ENCODE results near the gene SHC2. TPM values are rescaled to one million over a fixed set of nuclear protein-coding genes. Genes with fewer than 3 reads are reported as not detected.

The SHC2 gene
- total RNA-seq (2014; rRNA removed; shearing (Covaris generic)) (2.9 and 4.6 TPM in 2 replicates), polyA plus RNA-seq (2016; fragmentation: Nextera tagmentation; extraction: Ambion mirVana) (2.2 and 2.6 TPM in 2 replicates)
- long read RNA-seq = 0 reads

GRCh38 chr19:460877-461720 is at the start of gene SHC2:
SHC2 (minus strand) TSS chr19:461033; CDS start chr19:460996, 37 bp downstream.
- peaks cover 29% of the 10 kb centered on the region for H3K27me3 Mint-ChIP-seq (ENCODE audit: insufficient read depth, low read depth, poor library complexity)
- H3K27ac ChIP-seq (ENCODE audit: low read depth) = no peak within 1 kb of the TSS

More at GRCh38 chr19:460877-461720, at the start of gene SHC2:
- Histone ChIP-seq H3K36me3 (ENCODE audit: insufficient read depth) (no peaks in the 10 kb centered on the region), H3K4me1 (ENCODE audit: insufficient read depth) (no peaks in the 10 kb centered on the region; the same call in 1 of the 2 replicates), H3K79me2 (replicated peaks; ENCODE audit: insufficient read depth) (no peaks in the 10 kb centered on the region), H4K20me1 (replicated peaks; ENCODE audit: insufficient read depth) (no peaks in the 10 kb centered on the region), H2AFZ (peak within 1 kb of the TSS; percentile 78), H3K9me2 (ENCODE audit: insufficient read depth) (no peaks in the 10 kb centered on the region), H3K27me3 (ENCODE audit: insufficient read depth) (peaks cover 33% of the 10 kb centered on the region), H3K4me3 (peak within 1 kb of the TSS; percentile 76), H3F3A (replicated peaks; ENCODE audit: low read depth) (0 out of 2 replicates have a peak, but pooled peaks cover 4% of the 10 kb centered on the region), H3K4me2 (peak within 1 kb of the TSS; percentile 87)
- peaks cover 7% of the 10 kb centered on the region for H3K4me1 Mint-ChIP-seq
- peak within 1 kb of the TSS; percentile 76 for H3K4me3 Mint-ChIP-seq
- ATAC-seq (peak; percentile 18), DNase-seq (ENCODE audit: low spot score) (peak; percentile 52)
- H3K36me3 Mint-ChIP-seq (ENCODE audit: low read depth) = no peaks in the 10 kb centered on the region
- no peak for TF ChIP-seq ZNF114 (CRISPR knock-in tag; IDR thresholded peaks at IDR 0.05)
- TF ChIP-seq, protein P1, sequence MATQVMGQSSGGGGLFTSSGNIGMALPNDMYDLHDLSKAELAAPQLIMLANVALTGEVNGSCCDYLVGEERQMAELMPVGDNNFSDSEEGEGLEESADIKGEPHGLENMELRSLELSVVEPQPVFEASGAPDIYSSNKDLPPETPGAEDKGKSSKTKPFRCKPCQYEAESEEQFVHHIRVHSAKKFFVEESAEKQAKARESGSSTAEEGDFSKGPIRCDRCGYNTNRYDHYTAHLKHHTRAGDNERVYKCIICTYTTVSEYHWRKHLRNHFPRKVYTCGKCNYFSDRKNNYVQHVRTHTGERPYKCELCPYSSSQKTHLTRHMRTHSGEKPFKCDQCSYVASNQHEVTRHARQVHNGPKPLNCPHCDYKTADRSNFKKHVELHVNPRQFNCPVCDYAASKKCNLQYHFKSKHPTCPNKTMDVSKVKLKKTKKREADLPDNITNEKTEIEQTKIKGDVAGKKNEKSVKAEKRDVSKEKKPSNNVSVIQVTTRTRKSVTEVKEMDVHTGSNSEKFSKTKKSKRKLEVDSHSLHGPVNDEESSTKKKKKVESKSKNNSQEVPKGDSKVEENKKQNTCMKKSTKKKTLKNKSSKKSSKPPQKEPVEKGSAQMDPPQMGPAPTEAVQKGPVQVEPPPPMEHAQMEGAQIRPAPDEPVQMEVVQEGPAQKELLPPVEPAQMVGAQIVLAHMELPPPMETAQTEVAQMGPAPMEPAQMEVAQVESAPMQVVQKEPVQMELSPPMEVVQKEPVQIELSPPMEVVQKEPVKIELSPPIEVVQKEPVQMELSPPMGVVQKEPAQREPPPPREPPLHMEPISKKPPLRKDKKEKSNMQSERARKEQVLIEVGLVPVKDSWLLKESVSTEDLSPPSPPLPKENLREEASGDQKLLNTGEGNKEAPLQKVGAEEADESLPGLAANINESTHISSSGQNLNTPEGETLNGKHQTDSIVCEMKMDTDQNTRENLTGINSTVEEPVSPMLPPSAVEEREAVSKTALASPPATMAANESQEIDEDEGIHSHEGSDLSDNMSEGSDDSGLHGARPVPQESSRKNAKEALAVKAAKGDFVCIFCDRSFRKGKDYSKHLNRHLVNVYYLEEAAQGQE (IDR thresholded peaks at IDR 0.05; ENCODE audit: unreplicated experiment) = no peak
- no peak for TF ChIP-seq EZH2phosphoT487 (IDR thresholded peaks at IDR 0.05; ENCODE audit: unreplicated experiment)
- TF ChIP-seq POLR2AphosphoS5 (IDR thresholded peaks at IDR 0.05; ENCODE audit: low read depth) = no peak
- no peak for TF ChIP-seq EZH2 (IDR thresholded peaks at IDR 0.05; ENCODE audit: low read depth, unreplicated experiment)
- no peak for TF ChIP-seq NANOG (IDR thresholded peaks at IDR 0.05; ENCODE audit: borderline replicate concordance)
- no peak for TF ChIP-seq JUNB (IDR thresholded peaks at IDR 0.05; ENCODE audit: unreplicated experiment)
- TF ChIP-seq CREB1 (CRISPR knock-in tag; IDR thresholded peaks at IDR 0.05; ENCODE audit: low read depth) = no peak
- no peak for TF ChIP-seq ZNF462 (CRISPR knock-in tag; IDR thresholded peaks at IDR 0.05)
- no peak for TF ChIP-seq CTCF (conservative IDR thresholded peaks at IDR 0.05; ENCODE audit: low read depth in 2 of 2)
- no peak within 1 kb of the TSS for H3K27ac Mint-ChIP-seq
- H3K9me3 Mint-ChIP-seq = peaks cover 4% of the 10 kb centered on the region; the same call in 2 of the 3 replicates

Measured in GM23338 (cell line).